Measurements from ENCODE around the gene TBC1D20.

The TBC1D20 gene

DNA sequence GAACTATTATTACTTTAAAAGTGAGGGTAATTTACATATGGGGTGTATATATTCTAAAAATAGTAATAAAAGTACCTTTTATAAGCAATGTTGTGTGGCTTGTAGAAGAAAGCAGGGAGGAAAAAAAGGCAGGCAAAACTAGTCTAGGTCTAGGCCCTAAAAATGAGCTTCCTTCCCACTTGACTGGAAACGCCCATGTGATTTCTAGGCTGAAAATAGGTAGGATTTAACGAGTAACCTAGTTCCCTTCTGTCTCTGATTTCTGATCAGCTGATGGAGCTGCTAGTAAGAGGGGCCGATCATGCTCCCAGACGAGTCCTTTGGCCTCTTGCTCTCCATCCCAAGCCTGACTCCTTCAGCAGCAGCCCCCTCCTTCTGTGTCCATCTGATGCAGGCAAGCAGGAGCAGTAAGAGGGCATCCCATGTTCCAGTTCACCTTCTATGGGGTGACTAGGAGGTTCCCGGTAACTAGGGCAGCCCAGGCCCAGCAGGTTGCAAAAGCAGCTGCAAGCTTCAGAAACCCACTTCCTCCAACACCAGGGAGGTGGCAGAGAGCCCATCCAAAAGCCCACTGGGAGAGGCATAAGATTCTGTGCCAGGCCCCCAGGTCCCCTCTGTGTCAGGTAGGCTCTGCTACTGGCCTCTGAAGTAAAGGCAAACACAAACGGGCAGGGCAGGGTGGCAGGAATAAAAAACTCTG, 24.4 kb downstream of the TBC1D20 start:
- DNase-seq (ENCODE audit: low read depth) = no peak

GRCh38 chr20:436476-436875, 25.9 kb downstream of the TBC1D20 start:
- no peak for DNase-seq (ENCODE audit: low read depth)

DNA sequence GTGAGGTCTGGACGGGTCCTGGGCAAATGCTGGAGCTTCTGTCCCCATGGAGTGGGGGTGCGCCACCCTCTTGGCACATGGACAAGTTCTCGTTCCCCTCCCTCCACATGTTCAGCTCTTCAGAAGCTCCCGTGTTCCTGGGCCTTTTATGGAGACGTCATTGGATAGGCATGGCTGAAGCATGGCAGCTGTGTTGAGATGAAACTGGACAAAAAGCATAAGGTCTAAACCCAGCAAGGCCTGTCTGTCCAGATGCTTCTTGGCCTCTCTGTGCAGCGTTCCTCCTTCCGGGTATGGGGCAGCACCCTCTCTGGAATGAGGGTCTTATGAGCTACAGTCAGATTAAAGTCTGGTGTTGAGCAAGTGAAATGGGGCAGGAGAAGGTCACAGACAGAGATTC, 26.8 kb downstream of the TBC1D20 start:
- no peak for DNase-seq (ENCODE audit: low read depth)

DNA sequence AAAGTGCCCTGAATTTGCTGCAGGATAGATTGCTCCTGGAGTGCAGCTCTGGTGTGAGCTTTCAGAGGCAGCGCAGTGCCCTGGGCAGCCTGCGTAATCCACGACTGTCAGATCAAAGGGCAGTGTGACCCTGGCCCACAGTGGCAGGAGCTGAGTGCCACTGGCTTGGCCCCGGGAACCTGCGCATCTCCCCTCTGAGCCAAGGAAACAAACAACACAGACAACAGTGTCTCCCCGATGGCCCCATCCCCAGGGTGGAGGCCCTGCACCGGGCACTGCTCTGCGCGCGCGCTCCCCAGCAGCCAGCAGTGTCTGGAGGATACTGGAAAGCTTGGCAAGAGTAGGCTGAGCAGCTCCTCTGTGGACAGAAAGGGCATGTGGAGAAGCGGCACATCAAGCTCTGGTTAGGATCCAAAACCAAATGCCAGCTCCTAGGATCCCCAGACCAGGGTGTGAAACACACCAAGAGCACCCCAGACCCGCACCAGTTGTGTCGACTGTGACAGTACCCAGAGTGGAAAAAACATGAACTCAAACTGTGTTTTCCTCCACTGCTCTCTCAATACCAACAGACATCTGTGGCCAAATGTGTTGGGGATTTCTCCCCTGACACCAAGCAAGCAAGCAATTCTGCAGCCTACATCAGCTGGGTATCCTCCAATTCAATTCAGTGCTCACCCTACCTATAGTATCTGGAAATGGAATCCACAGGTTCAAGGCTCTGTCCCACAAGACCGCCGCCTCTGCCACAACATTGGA, 27.5 kb downstream of the TBC1D20 start:
- DNase-seq (ENCODE audit: low read depth) = no peak

GRCh38 chr20:434221-434620, 28.1 kb downstream of the TBC1D20 start:
- no peak for DNase-seq (ENCODE audit: low read depth)

GRCh38 chr20:433300-433975, 28.9 kb downstream of the TBC1D20 start:
- peak; percentile 54 for DNase-seq (ENCODE audit: low read depth)

- no peak for DNase-seq (ENCODE audit: low read depth)
Observed at GRCh38 chr20:432677-433299, 29.5 kb downstream of the TBC1D20 start.

DNA sequence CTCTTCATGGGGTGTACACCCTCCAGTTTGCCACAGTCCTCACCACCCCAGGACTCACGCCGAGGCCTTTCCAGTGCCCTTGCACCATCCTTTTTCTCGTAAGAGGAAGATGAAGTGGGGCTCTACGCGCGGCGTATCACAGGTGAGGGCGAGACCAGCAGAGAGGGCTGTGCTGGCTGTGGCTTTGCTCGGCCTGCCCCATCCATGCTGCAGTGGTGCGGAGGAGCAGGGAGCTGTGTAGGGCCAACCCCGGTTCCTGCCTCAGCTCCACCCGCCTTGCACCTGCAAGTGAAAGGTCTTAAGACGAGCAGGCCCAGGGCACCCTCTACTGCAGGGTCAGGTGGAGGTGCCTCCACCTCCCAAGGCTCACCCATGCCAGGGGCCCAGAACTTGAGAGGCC, 30.1 kb downstream of the TBC1D20 start:
- no peak for DNase-seq (ENCODE audit: low read depth)

DNA sequence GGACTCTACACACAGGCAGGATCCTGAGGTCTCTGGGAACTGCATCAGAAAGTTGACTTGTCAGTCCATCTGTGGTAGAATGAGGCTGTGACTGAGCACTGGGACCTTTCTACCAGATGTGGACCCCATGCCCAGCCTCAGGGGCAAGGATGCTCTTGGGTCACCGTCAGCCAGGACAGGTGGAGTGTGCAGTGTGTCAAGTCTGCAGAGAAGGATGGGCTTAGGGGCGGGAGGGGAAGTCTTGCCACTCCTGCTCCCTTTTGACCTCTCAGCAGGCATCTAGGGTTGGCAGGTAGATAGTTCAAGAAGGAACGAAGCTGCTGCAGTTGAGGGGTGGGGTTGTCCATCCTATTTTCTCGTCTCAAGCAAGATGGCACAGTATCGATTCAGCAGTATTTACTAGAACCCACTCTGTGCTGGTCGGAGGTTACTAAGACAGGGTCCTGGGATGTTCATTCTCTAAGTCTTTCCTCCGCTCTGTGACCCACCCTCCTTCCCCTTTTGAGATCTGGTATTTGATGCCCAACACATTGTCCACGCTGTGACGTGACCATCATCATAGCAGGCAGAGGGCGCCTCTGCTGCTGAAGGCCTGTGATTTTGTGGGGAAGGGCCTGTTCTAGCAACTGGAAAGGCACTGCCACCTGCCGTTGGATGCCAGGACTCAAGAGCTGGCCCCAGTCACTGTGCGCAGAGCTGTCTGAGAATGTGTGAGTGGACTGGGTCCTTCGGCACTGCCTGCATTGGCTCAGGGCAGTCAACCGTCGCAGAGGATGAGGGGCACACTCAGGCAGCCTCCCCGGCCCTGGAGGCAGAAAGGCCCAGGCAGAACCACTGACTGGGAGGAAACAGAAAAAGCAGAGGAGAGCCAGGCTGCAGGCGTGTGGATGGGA, 31.1 kb downstream of the TBC1D20 start:
- DNase-seq (ENCODE audit: low read depth) = no peak

GRCh38 chr20:430091-430999, 32.0 kb downstream of the TBC1D20 start:
- no peak for DNase-seq (ENCODE audit: low read depth)

DNA sequence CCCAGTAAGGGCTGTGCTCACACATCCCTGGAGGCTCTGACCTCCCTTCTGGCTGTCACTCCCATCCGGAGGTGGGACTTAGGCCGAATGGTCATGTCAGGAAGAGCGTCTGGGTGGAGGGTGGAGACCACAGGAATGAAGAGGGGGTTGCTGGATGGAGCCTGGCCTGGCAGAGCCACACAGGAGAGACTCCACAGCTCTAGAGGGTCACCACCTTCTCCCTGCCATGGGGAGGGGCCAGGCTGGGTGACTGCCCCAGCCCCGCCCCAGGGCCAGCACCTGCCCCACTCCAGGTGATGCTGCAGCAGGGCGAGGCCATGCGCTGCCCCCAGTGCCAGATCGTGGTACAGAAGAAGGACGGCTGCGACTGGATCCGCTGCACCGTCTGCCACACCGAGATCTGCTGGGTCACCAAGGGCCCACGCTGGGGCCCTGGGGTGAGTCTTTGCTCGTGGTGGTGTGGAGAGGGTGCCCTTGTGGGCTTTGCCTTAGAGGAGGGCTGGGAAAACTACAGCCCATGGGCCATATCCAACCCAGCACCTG, 33.6 kb downstream of the TBC1D20 start:
- DNase-seq (ENCODE audit: low read depth) = no peak

GRCh38 chr20:427849-428657, 34.3 kb downstream of the TBC1D20 start:
- no peak for DNase-seq (ENCODE audit: low read depth)

GRCh38 chr20:427401-427800, 34.9 kb downstream of the TBC1D20 start:
- no peak for DNase-seq (ENCODE audit: low read depth)

DNA sequence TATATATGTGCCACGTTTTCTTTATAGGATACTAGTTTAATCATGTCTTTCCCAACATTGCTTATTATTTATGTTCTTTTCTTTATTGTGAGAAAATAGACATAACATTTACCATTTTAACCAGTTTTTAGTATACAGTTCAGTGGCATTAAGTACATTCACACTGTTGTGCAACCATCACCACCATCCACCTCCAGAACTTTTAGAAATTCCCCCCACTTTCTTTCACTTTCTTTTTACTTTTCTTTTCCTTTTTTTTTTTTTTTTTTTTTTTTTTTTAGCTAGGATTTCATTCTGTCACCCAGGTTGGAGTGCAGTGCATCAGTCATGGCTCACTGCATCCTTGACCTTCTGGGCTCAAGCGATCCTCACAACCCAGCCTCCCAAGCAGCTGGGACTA, 35.8 kb downstream of the TBC1D20 start:
- DNase-seq (ENCODE audit: low read depth) = no peak

DNA sequence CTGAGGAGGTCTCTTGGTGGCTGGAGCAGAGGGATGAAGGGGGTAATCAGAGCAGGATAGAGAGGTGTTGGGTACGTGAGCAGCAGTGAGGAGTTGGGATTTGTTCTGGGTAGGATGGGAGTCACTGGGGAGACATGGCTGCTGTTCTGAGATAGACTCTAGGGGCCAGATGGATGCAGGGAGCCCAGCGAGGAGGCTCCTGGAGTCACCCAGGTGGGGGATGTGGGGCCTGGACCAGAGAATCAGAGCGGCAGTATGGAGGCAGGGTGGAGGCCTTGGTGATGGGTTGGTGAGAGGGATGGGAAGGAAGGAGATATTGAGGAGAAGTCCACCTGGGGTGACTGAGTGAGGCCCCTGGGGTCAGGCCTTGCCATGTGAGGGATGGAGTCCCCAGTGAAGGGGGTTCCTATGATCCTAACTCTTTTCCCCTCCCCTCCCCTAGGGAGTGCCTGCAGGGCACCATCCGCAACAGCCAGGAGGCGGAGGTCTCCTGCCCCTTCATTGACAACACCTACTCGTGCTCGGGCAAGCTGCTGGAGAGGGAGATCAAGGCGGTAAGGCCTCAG, 40.6 kb downstream of the TBC1D20 start:
- DNase-seq (ENCODE audit: low read depth) = no peak

DNA sequence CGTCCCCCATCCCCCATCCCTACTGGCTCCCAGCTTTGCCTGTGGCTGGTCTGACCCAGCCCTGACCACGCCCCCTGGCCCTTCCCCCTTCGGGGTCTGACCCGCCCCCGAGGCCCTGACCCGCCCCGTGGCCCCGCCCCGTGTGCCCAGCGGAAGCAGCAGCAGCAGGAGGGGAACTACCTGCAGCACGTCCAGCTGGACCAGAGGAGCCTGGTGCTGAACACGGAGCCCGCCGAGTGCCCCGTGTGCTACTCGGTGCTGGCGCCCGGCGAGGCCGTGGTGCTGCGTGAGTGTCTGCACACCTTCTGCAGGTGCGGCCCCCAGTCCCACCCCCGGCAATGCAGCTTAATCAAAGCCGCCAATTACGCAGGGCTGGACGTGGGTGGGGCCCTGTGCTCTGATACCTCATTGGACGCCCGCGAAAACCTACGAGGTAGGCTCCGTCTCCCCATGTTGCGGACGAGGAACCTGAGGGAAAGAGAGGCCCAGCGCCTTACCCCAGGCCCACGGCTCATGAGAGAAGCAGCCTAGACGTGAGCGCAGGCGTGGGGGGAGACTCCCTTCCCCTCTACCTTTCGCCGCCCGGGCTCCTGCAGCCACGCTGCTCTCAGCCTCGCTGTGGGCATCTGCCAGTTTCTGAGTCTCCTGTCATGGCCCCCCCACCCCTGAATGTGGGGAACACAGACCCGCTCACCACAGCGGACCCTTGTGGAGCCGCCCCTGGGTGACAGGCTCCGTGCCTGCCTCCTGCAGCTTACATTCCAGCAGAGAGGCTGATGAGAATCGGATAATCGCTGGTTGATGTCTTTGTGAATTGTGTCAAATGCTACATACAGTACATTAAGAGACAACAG, 41.4 kb downstream of the TBC1D20 start:
- DNase-seq (ENCODE audit: low read depth) = no peak

DNA sequence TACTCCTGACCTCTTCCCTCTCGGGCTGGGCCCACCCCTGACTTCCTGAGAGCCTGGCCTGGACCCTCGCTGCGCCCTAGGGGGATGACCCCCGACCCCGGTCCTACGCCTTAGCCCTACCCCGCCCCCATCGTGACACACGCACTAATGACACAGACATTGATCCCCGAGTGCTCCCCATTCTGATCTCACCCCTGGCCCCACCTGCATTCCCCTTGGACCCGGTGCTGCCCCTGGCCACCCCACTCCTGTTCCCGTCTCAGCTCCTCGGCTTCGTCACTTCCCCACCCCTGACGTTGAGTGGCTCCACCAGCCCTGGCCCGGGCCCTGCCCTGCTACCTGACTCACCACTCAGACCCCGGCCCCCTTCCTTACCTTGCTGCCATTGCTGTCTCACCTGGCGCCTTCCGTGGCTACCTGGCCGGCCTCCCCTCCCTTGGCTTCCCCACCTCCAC, 42.1 kb downstream of the TBC1D20 start:
- DNase-seq (ENCODE audit: low read depth) = no peak

DNA sequence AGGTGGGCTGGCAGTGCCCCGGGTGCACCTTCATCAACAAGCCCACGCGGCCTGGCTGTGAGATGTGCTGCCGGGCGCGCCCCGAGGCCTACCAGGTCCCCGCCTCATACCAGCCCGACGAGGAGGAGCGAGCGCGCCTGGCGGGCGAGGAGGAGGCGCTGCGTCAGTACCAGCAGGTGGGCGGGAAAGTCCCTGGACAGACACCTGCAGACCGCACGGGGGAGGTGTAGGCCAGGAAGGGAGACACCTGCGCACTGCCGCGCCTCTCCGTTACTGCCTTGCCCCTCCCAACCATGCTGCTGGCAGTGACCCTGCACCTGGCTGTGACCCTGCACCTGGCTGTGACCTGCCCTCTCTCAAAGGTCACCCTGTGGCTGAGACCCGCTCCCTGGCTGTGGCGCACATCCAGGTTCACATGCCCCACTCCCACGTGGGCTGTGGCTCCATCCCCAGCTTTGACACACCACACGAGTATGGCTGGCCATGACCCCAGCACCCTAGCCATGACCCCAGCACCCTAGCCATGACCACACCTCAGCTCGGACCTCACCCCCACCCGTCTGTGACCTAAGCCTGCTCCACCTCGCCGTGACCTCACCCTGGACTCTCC, 42.7 kb downstream of the TBC1D20 start:
- no peak for DNase-seq (ENCODE audit: low read depth)
